Neural cell (in vitro differentiated cells): ENCODE results near the gene ZBED4.

ENCODE experiments used
- EP300 ChIP-seq: fragments of 450-650 bp; conservative IDR thresholded peaks from 2 replicates; pipeline ENCODE4 v1.6.1; 2014; ENCODE audit warnings: antibody characterized with exemption, mild to moderate bottlenecking, moderate library complexity; ENCODE audit not compliant: poor library complexity, severe bottlenecking
- EZH2 ChIP-seq: fragments of 200-600, 300-800 bp; shearing (Covaris generic), sonication (generic); IDR thresholded peaks from 2 replicates; pipeline ENCODE4 v1.6.1; 2014; ENCODE audit warnings: antibody characterized with exemption, low read length, borderline replicate concordance, mild to moderate bottlenecking; ENCODE audit not compliant: insufficient read depth, poor library complexity, severe bottlenecking
- MXI1 ChIP-seq: fragments of 450-650 bp; conservative IDR thresholded peaks from 2 replicates; pipeline ENCODE4 v1.6.1; 2014; ENCODE audit warnings: antibody characterized with exemption, mild to moderate bottlenecking; ENCODE audit not compliant: poor library complexity, severe bottlenecking
- POLR2AphosphoS5 ChIP-seq: IDR thresholded peaks from 2 replicates; pipeline ENCODE4 v1.6.1; 2012
- RAD21 ChIP-seq: fragments of 450-650 bp; conservative IDR thresholded peaks from 2 replicates; pipeline ENCODE4 v1.6.1; 2014; ENCODE audit warnings: antibody characterized with exemption, mild to moderate bottlenecking, moderate library complexity
- TF ChIP-seq, protein P1 (sequence below): fragments of 450-650 bp; IDR thresholded peaks from 2 replicates; pipeline ENCODE4 v1.5.1; 2014; ENCODE audit warnings: antibody characterized with exemption, mild to moderate bottlenecking, moderate library complexity; ENCODE audit not compliant: poor library complexity, severe bottlenecking
- TF ChIP-seq, protein P2 (sequence below): IDR thresholded peaks from 2 replicates; pipeline ENCODE4 v1.6.1; 2012; ENCODE audit warnings: borderline replicate concordance

DNA sequence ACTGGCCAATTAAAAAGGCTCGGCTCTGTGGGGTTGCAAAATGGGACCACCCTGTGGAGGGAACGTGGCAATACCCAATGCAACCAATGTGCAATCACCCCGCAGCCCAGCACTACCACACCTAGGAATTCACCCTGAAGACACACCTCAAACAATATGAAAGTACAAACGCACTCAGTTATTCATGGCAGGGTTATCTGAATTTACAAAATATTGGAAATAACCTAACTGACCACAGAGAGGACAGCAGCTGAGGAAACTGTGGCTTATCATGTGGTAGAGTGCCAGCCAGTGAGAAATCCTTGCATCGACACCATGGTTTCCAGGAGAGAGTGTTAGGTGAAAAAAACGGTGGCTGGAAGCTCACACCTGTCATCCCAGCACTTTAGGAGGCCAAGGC, 45.9 kb downstream of the ZBED4 start:
- TF ChIP-seq, protein P1, sequence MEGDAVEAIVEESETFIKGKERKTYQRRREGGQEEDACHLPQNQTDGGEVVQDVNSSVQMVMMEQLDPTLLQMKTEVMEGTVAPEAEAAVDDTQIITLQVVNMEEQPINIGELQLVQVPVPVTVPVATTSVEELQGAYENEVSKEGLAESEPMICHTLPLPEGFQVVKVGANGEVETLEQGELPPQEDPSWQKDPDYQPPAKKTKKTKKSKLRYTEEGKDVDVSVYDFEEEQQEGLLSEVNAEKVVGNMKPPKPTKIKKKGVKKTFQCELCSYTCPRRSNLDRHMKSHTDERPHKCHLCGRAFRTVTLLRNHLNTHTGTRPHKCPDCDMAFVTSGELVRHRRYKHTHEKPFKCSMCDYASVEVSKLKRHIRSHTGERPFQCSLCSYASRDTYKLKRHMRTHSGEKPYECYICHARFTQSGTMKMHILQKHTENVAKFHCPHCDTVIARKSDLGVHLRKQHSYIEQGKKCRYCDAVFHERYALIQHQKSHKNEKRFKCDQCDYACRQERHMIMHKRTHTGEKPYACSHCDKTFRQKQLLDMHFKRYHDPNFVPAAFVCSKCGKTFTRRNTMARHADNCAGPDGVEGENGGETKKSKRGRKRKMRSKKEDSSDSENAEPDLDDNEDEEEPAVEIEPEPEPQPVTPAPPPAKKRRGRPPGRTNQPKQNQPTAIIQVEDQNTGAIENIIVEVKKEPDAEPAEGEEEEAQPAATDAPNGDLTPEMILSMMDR, result no peak
- TF ChIP-seq EZH2 (no peak), MXI1 (no peak), RAD21 (no peak), EP300 (no peak), POLR2AphosphoS5 (no peak)
- TF ChIP-seq, protein P2, sequence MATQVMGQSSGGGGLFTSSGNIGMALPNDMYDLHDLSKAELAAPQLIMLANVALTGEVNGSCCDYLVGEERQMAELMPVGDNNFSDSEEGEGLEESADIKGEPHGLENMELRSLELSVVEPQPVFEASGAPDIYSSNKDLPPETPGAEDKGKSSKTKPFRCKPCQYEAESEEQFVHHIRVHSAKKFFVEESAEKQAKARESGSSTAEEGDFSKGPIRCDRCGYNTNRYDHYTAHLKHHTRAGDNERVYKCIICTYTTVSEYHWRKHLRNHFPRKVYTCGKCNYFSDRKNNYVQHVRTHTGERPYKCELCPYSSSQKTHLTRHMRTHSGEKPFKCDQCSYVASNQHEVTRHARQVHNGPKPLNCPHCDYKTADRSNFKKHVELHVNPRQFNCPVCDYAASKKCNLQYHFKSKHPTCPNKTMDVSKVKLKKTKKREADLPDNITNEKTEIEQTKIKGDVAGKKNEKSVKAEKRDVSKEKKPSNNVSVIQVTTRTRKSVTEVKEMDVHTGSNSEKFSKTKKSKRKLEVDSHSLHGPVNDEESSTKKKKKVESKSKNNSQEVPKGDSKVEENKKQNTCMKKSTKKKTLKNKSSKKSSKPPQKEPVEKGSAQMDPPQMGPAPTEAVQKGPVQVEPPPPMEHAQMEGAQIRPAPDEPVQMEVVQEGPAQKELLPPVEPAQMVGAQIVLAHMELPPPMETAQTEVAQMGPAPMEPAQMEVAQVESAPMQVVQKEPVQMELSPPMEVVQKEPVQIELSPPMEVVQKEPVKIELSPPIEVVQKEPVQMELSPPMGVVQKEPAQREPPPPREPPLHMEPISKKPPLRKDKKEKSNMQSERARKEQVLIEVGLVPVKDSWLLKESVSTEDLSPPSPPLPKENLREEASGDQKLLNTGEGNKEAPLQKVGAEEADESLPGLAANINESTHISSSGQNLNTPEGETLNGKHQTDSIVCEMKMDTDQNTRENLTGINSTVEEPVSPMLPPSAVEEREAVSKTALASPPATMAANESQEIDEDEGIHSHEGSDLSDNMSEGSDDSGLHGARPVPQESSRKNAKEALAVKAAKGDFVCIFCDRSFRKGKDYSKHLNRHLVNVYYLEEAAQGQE, result no peak
